Activated CD8-positive, alpha-beta T cell treated with anti-CD3 and anti-CD28 coated beads, Interleukin-2, amount 10 ng/mL, durations not matched to agents 7 days and 5 days (primary cell): ENCODE results near the gene MMP15. TPM values are rescaled to one million over a fixed set of nuclear protein-coding genes. Genes with fewer than 3 reads are reported as not detected.

Source experiments
- ATAC-seq: fragments of 150-1000 bp; cut with Tn5 transposase; one replicate; pipeline ENCODE4 v1.10.0; 2021; ENCODE audit warnings: moderate library complexity
- CTCF ChIA-PET: fragments of 350-600 bp; sonication (Branson Sonifier 250); formaldehyde crosslinking; loops from one replicate; lab custom pipeline; 2021; ENCODE audit warnings: antibody characterized with exemption; lab: Charles Lee
- POLR2A ChIA-PET: fragments of 350-600 bp; sonication (Branson Sonifier 250); formaldehyde crosslinking; loops from one replicate; lab custom pipeline; 2021; ENCODE audit warnings: antibody characterized with exemption; lab: Charles Lee
- DNase-seq: peaks from one replicate; pipeline ENCODE4 v3.0.0-alpha.2; 2020
- H3K27ac Mint-ChIP-seq: one replicate; pipeline ENCODE4 v1.8.0; 2021; ENCODE audit warnings: mild to moderate bottlenecking, mixed read lengths
- H3K27me3 Mint-ChIP-seq: one replicate; pipeline ENCODE4 v1.8.0; 2021; ENCODE audit warnings: low read depth, mixed read lengths
- H3K36me3 Mint-ChIP-seq: one replicate; pipeline ENCODE4 v1.8.0; 2021; ENCODE audit warnings: low read depth, mixed read lengths
- H3K4me1 Mint-ChIP-seq: one replicate; pipeline ENCODE4 v1.8.0; 2021; ENCODE audit warnings: low read depth, mixed read lengths
- H3K4me3 Mint-ChIP-seq: one replicate; pipeline ENCODE4 v1.8.0; 2021; ENCODE audit warnings: mild to moderate bottlenecking, mixed read lengths
- H3K9me3 Mint-ChIP-seq: one replicate; pipeline ENCODE4 v1.8.0; 2022; ENCODE audit warnings: mixed read lengths; ENCODE audit not compliant: insufficient read depth
- total RNA-seq, 2 experiments: library from RNA; stranded (reverse); gene quantifications; one replicate each; pipeline ENCODE4 v1.2.3, GENCODE V29; 2021

MMP15 gene
- total RNA-seq, 2 experiments from 2014 or later = 0.50 to 0.61 TPM

DNA sequence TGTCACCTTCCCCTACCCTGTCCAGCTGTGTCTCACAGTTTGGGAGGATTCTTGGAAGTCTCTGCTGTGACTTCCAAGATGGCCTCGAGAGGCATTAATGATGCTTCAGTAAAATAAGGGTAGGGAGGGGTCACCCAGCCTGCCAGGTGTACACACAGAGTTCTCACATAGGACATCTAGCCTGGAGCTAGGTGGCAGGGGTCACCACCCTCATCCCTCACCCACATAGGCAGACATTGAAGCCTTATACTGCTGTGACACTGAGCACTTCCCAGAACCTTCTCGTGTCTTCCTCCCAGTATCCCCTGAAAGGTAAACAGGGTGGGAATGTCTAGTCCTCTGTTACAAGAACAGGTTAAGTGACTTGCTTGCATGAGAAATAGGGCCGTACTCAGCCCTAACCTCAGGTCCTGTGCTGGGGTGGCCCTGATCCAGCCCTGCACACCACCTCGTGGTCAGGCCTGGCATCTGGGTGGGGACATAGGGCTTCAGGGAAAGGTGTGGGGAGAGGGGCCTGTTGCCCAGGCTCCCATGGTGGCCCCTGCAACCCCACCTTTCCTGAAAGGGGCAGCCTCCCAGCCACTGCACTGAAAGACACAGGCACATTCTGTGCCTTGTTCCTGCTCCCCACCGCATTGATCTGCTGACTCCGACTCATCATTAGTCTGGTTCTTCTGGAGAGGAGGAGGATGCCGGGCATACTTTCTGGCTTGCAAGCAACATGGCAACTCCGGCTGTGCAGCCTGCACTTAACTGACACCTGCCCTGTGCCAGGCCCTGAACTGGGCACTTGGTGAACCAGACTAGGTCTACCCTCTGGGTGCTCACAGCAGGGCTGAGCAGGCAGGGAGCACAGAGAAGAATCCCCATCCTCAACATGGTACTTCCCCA is 3.6 kb upstream of the MMP15 start:
- DNase-seq = no peak
- Mint-ChIP-seq H3K36me3 (peaks cover 4% of the 10 kb centered on the region), H3K27me3 (peaks cover 8% of the 10 kb centered on the region), H3K27ac (no peak overlapping the region), H3K9me3 (no peaks in the 10 kb centered on the region), H3K4me3 (no peak overlapping the region), H3K4me1 (peaks cover 21% of the 10 kb centered on the region)
- ATAC-seq = no peak
- POLR2A ChIA-PET = no interaction called here
- CTCF ChIA-PET = interaction anchor here (0.7 to 1.0 kb wide), 2 partner anchors 99 to 104 kb away, joined by 3 read pairs; no protein-coding TSS in a partner anchor

GRCh38 chr16:58022601-58023371 is 2.8 kb upstream of the MMP15 start:
- POLR2A ChIA-PET = no interaction called here
- CTCF ChIA-PET = interaction anchor here (2.4 to 2.5 kb wide), 2 partner anchors 98 to 104 kb away, joined by 13 to 14 read pairs; no protein-coding TSS in a partner anchor
- Mint-ChIP-seq H3K9me3 (no peaks in the 10 kb centered on the region), H3K4me1 (peaks cover 21% of the 10 kb centered on the region), H3K36me3 (peaks cover 4% of the 10 kb centered on the region), H3K4me3 (no peak overlapping the region), H3K27ac (no peak overlapping the region), H3K27me3 (peaks cover 9% of the 10 kb centered on the region)
- DNase-seq = no peak
- no peak for ATAC-seq

DNA sequence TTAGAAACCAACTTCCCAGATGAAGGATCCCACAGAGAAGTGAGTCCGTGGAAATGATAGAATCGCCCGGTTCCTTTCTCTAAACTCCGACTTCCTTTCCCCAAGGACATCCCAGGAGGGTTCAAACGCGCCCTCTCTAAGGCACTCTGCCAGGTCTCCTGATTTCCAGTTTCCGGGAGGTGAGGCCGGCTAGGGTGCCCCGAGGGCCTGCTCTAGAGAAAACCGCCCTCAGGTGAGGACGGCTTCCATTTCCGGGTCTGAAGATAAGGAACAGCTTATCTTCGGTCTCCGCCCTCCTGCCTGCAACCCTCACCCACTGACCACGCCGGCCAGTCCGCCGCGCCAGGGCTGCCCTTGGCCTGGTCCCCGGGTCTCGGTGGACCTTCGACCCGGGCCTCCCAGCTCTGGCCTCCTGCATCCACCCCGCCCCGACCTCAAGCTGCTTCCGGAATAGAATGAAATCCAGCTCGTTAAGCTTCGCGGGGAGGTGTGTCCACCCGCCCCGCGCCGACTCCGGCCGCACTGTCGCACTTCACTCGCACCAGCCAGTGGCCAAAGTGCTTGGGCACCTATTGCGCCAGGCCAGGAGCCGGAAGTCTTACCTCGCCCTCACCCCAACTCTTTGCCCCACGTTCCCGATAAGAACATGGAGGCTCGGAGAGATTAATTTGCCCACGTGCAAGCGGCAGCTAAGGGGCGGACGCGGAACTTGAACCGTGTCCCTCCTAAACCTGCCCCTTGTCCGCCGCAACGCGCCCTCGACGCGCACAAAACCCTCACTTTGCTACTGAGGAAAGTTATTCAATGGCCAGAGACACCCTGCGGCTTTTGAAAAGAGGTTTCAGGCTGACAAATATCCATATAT is 836 bp upstream of the MMP15 start:
- CTCF ChIA-PET = interaction anchor here (0.6 to 2.5 kb wide), 9 partner anchors 8 to 392 kb away, joined by 3 to 14 read pairs (median 4); no protein-coding TSS in a partner anchor

DNA sequence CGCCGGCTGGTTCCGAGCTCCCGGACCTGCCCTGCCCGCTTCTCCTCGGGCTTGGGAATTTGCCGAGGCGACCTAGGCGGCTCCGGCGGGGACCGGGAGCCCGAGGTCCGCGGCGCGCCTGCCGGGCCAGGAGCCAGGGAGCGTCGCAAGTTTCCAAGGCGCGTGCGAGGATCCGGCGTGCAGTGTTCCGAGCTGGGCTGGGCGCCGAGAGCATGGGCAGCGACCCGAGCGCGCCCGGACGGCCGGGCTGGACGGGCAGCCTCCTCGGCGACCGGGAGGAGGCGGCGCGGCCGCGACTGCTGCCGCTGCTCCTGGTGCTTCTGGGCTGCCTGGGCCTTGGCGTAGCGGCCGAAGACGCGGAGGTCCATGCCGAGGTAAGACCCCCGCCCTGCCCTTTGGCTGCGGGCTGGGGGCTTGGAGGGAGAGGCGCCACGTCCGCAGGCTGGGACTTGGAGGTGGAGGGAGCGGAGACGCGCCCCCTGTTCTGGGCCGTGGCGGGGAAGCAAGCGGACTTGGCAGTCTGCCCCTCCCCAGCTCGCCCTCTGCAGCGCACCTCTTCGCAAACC is 668 bp downstream of the MMP15 start:
- DNase-seq (no peak), ATAC-seq (peak; percentile 18)
- peaks cover 14% of the 10 kb centered on the region for H3K27me3 Mint-ChIP-seq
- no peaks in the 10 kb centered on the region for H3K9me3 Mint-ChIP-seq
- CTCF ChIA-PET = interaction anchor here (1.7 kb wide), 1 partner anchor 96 kb away, joined by 4 read pairs; no protein-coding TSS in a partner anchor
- H3K27ac Mint-ChIP-seq = no peak overlapping the region
- H3K4me1 Mint-ChIP-seq = peaks cover 9% of the 10 kb centered on the region
- POLR2A ChIA-PET = no interaction called here
- peak overlapping the region; percentile 31 for H3K4me3 Mint-ChIP-seq
- H3K36me3 Mint-ChIP-seq = no peaks in the 10 kb centered on the region

More for the DNA sequence above, 836 bp upstream of the MMP15 start:
- DNase-seq (peak; percentile 40), ATAC-seq (no peak)
- POLR2A ChIA-PET = interaction anchor here (0.8 to 1.4 kb wide), 3 partner anchors 14 to 105 kb away, joined by 3 read pairs; partner anchors contain the start of genes CFAP20, USB1 and ZNF319
- Mint-ChIP-seq H3K36me3 (peaks cover 4% of the 10 kb centered on the region), H3K9me3 (no peaks in the 10 kb centered on the region), H3K27ac (peak overlapping the region; percentile 72), H3K4me3 (peak overlapping the region; percentile 81), H3K4me1 (peaks cover 21% of the 10 kb centered on the region), H3K27me3 (peaks cover 14% of the 10 kb centered on the region)

GRCh38 chr16:58026705-58027160 is 1.2 kb downstream of the MMP15 start:
- CTCF ChIA-PET = interaction anchor here (1.6 to 1.7 kb wide), 2 partner anchors 24 to 96 kb away, joined by 3 to 4 read pairs; no protein-coding TSS in a partner anchor
- H3K9me3 Mint-ChIP-seq = no peaks in the 10 kb centered on the region

GRCh38 chr16:58027161-58027915 is 1.8 kb downstream of the MMP15 start:
- Mint-ChIP-seq H3K27ac (no peak overlapping the region), H3K27me3 (peaks cover 14% of the 10 kb centered on the region), H3K4me1 (peaks cover 9% of the 10 kb centered on the region), H3K36me3 (no peaks in the 10 kb centered on the region), H3K4me3 (peak overlapping the region; percentile 31), H3K9me3 (no peaks in the 10 kb centered on the region)
- POLR2A ChIA-PET = no interaction called here
- ATAC-seq = no peak
- CTCF ChIA-PET = interaction anchor here (1.1 to 1.7 kb wide), 3 partner anchors 25 to 728 kb away, joined by 3 to 4 read pairs (median 3); no protein-coding TSS in a partner anchor
- DNase-seq = no peak

More at GRCh38 chr16:58026705-58027160, 1.2 kb downstream of the MMP15 start:
- Mint-ChIP-seq H3K4me1 (peaks cover 9% of the 10 kb centered on the region), H3K27ac (no peak overlapping the region), H3K36me3 (no peaks in the 10 kb centered on the region), H3K27me3 (peaks cover 14% of the 10 kb centered on the region), H3K4me3 (peak overlapping the region; percentile 31)
- DNase-seq (no peak), ATAC-seq (no peak)
- POLR2A ChIA-PET = no interaction called here

GRCh38 chr16:58027916-58028455 is 2.4 kb downstream of the MMP15 start:
- H3K9me3 Mint-ChIP-seq = no peaks in the 10 kb centered on the region
- ChIA-PET CTCF (interaction anchor here (1.1 to 1.6 kb wide), 3 partner anchors 26 to 728 kb away, joined by 3 to 4 read pairs (median 3); partner anchors contain the start of gene CFAP20), POLR2A (no interaction called here)
- peaks cover 14% of the 10 kb centered on the region for H3K27me3 Mint-ChIP-seq
- H3K36me3 Mint-ChIP-seq = no peaks in the 10 kb centered on the region
- no peak overlapping the region for H3K27ac Mint-ChIP-seq
- no peak overlapping the region for H3K4me3 Mint-ChIP-seq
- DNase-seq (no peak), ATAC-seq (no peak)
- H3K4me1 Mint-ChIP-seq = peaks cover 9% of the 10 kb centered on the region

- H3K9me3 Mint-ChIP-seq = no peaks in the 10 kb centered on the region
- H3K4me1 Mint-ChIP-seq = peaks cover 9% of the 10 kb centered on the region
- no peak for ATAC-seq
- H3K27ac Mint-ChIP-seq = no peak overlapping the region
- CTCF ChIA-PET = interaction anchor here (1.1 to 1.5 kb wide), 2 partner anchors 101 to 727 kb away, joined by 3 to 4 read pairs; partner anchors contain the start of gene CFAP20
- DNase-seq = no peak
- no peaks in the 10 kb centered on the region for H3K36me3 Mint-ChIP-seq
- peaks cover 14% of the 10 kb centered on the region for H3K27me3 Mint-ChIP-seq
- no peak overlapping the region for H3K4me3 Mint-ChIP-seq
- POLR2A ChIA-PET = no interaction called here
Observed at GRCh38 chr16:58028541-58029070, 3.1 kb downstream of the MMP15 start.

GRCh38 chr16:58029410-58029809 is 3.9 kb downstream of the MMP15 start:
- Mint-ChIP-seq H3K36me3 (no peaks in the 10 kb centered on the region), H3K4me3 (no peak overlapping the region), H3K9me3 (no peaks in the 10 kb centered on the region), H3K4me1 (peaks cover 8% of the 10 kb centered on the region), H3K27ac (no peak overlapping the region), H3K27me3 (peaks cover 14% of the 10 kb centered on the region)
- ChIA-PET POLR2A (interaction anchor here (0.5 kb wide), 1 partner anchor 445 kb away, joined by 3 read pairs; no protein-coding TSS in a partner anchor), CTCF (interaction anchor here (1.5 kb wide), 1 partner anchor 100 kb away, joined by 4 read pairs; the partner anchor contains the start of gene CFAP20)
- ATAC-seq (no peak), DNase-seq (no peak)
